Tibial nerve (tissue), 4 donors: ENCODE results near the gene ALG12. TPM values are rescaled to one million over a fixed set of nuclear protein-coding genes. Genes with fewer than 3 reads are reported as not detected.
A peak's percentile ranks its signal among the peaks of the same experiment; 100 is the strongest.

Experiments used
- DNase-seq, 2 donors: peaks; one replicate each; pipeline ENCODE4 v3.0.0-alpha.2; 2019; ENCODE audit warnings: low spot score in 2 of 2
- H3K27ac ChIP-seq, 4 donors: fragments of 200-600 bp; sonication (generic) in 3 of 4; one replicate each; pipeline ENCODE4 v1.5.1; 2017 to 2019; ENCODE audit warnings: mild to moderate bottlenecking in 1 of 4
- H3K27me3 ChIP-seq, 2 donors: fragments of 200-600 bp; sonication (generic) in 1 of 2; one replicate each; pipeline versions ENCODE4 v1.5.1 to v1.6.0; 2017 to 2019
- H3K36me3 ChIP-seq, 3 donors: fragments of 200-600 bp; sonication (generic); one replicate each; pipeline ENCODE4 v1.5.1; 2018 to 2019
- H3K4me1 ChIP-seq, 4 donors: fragments of 200-600 bp; sonication (generic) in 3 of 4; one replicate each; pipeline ENCODE4 v1.5.1; 2017 to 2019
- H3K4me3 ChIP-seq, 4 donors: fragments of 200-600 bp; sonication (generic) in 3 of 4; one replicate each; pipeline ENCODE4 v1.5.1; 2017 to 2019; ENCODE audit warnings: mild to moderate bottlenecking in 1 of 4, moderate library complexity in 1 of 4
- H3K9me3 ChIP-seq, 4 donors: fragments of 200-600 bp; sonication (generic) in 3 of 4; one replicate each; pipeline ENCODE4 v1.5.1; 2017 to 2019
- EP300 ChIP-seq, 2 donors: sonication (generic); formaldehyde crosslinking; IDR thresholded peaks; one replicate each; pipeline ENCODE4 v1.6.1; 2017; ENCODE audit warnings: antibody characterized with exemption in 2 of 2, mild to moderate bottlenecking in 1 of 2
- POLR2A ChIP-seq, 2 donors: fragments of 450-650 bp; IDR thresholded peaks; one replicate each; pipeline ENCODE4 v1.6.1; 2017; ENCODE audit warnings: antibody characterized with exemption in 2 of 2, mild to moderate bottlenecking in 2 of 2, moderate library complexity in 2 of 2
- WGBS, 2 donors: methylation state at CpG; one replicate each; pipeline ENCODE4 v1.1.5; 2018; 5-methylcytosine and 5-hydroxymethylcytosine counted together
- total RNA-seq, 4 donors: library from RNA; depleted of rRNA; stranded (reverse); fragments of >200 nt; gene quantifications; one replicate each; pipeline ENCODE4 v1.1.0, GENCODE V29; 2016
- TF ChIP-seq, protein P1 (sequence below), 5 experiments: fragments of 200-600 bp in 3 of 5; fragments of 450-650 bp in 2 of 5; sonication (generic) in 3 of 5; IDR thresholded peaks; one replicate each; pipeline ENCODE4 v1.5.1; 2016 to 2019; ENCODE audit warnings: antibody characterized with exemption in 5 of 5, mild to moderate bottlenecking in 3 of 5, moderate library complexity in 2 of 5

Gene ALG12
- total RNA-seq, 4 donors from 2014 or later, result 9.0 to 17.4 (median 14.5) TPM

GRCh38 chr22:49856766-49857618, 61.2 kb downstream of the ALG12 start:
- no peak overlapping the region for H3K4me3 ChIP-seq
- WGBS, 2 donors, result 85 to 92% methylated on average over 27 to 28 of the region's 31 CpGs
- no peak for DNase-seq

DNA sequence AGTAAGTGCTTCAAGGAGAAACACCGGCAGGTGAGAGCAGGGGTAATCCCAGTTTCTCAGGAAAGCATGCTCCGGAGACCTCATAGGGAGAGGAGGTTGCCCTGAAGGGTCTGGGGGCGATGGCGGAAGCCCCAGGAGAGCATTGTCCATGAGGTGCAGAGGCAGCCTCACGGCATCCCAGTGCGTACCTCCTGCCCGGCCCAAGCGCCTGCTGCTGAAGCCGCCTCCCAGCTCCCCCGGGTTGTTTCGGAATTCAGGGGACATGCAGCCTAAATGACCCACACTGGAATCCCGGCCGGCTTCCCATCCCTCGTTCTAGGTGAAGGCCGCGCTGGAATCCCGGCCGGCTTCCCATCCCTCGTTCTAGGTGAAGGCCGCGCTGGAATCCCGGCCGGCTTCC, 61.9 kb downstream of the ALG12 start:
- Histone ChIP-seq H3K4me3 (no peak overlapping the region), H3K27me3 (no peaks in the 10 kb centered on the region)
- WGBS, 2 donors, result 83 to 90% methylated on average over 8 to 22 of the region's 23 CpGs

More at GRCh38 chr22:49856766-49857618, 61.2 kb downstream of the ALG12 start:
- peaks cover 0 to 29% (median 11%) of the 10 kb centered on the region in 4 donors for H3K4me1 ChIP-seq
- H3K27me3 ChIP-seq, result no peaks in the 10 kb centered on the region
- H3K9me3 ChIP-seq, result no peaks in the 10 kb centered on the region
- no peak overlapping the region for H3K27ac ChIP-seq
- TF ChIP-seq EP300 (IDR thresholded peaks at IDR 0.05) (no peak), POLR2A (IDR thresholded peaks at IDR 0.05) (no peak)
- TF ChIP-seq, protein P1, sequence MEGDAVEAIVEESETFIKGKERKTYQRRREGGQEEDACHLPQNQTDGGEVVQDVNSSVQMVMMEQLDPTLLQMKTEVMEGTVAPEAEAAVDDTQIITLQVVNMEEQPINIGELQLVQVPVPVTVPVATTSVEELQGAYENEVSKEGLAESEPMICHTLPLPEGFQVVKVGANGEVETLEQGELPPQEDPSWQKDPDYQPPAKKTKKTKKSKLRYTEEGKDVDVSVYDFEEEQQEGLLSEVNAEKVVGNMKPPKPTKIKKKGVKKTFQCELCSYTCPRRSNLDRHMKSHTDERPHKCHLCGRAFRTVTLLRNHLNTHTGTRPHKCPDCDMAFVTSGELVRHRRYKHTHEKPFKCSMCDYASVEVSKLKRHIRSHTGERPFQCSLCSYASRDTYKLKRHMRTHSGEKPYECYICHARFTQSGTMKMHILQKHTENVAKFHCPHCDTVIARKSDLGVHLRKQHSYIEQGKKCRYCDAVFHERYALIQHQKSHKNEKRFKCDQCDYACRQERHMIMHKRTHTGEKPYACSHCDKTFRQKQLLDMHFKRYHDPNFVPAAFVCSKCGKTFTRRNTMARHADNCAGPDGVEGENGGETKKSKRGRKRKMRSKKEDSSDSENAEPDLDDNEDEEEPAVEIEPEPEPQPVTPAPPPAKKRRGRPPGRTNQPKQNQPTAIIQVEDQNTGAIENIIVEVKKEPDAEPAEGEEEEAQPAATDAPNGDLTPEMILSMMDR (IDR thresholded peaks at IDR 0.05), result no peak
- H3K36me3 ChIP-seq, result peaks cover 0 to 8% (median 0%) of the 10 kb centered on the region in 3 donors

GRCh38 chr22:49855251-49855911, 62.9 kb downstream of the ALG12 start:
- peaks cover 0 to 7% of the 10 kb centered on the region in 2 donors for H3K27me3 ChIP-seq
- WGBS, 2 donors, result 40 to 43% methylated on average over 9 of the region's 9 CpGs
- peaks cover 0 to 8% (median 0%) of the 10 kb centered on the region in 3 donors for H3K36me3 ChIP-seq
- peak overlapping the region in 2 of 4 donors; percentile 64 to 81 for H3K4me3 ChIP-seq
- H3K4me1 ChIP-seq, result peaks cover 0 to 29% (median 11%) of the 10 kb centered on the region in 4 donors
- no peak for DNase-seq
- H3K9me3 ChIP-seq, result no peaks in the 10 kb centered on the region
- peak overlapping the region in 1 of 4 donors; percentile 76 for H3K27ac ChIP-seq
- TF ChIP-seq POLR2A (IDR thresholded peaks at IDR 0.05), result no peak
- TF ChIP-seq, protein P1 (IDR thresholded peaks at IDR 0.05), result no peak
- no peak for TF ChIP-seq EP300 (IDR thresholded peaks at IDR 0.05)

More for the DNA sequence above, 61.9 kb downstream of the ALG12 start:
- TF ChIP-seq EP300 (IDR thresholded peaks at IDR 0.05), result no peak
- TF ChIP-seq, protein P1 (IDR thresholded peaks at IDR 0.05), result no peak
- no peak for TF ChIP-seq POLR2A (IDR thresholded peaks at IDR 0.05)
- H3K4me1 ChIP-seq, result peaks cover 0 to 29% (median 11%) of the 10 kb centered on the region in 4 donors
- H3K9me3 ChIP-seq, result no peaks in the 10 kb centered on the region
- peaks cover 0 to 8% (median 0%) of the 10 kb centered on the region in 3 donors for H3K36me3 ChIP-seq
- no peak overlapping the region for H3K27ac ChIP-seq
- no peak for DNase-seq

- WGBS, 2 donors, result 0 to 1% methylated on average over 23 to 26 of the region's 101 CpGs
- Histone ChIP-seq H3K27me3 (peaks cover 3 to 18% of the 10 kb centered on the region in 2 donors), H3K4me1 (peaks cover 0 to 37% (median 17%) of the 10 kb centered on the region in 4 donors), H3K9me3 (no peaks in the 10 kb centered on the region), H3K27ac (peak overlapping the region in 3 of 4 donors; percentile 70 to 87 (median 76)), H3K36me3 (peaks cover 0 to 8% (median 0%) of the 10 kb centered on the region in 3 donors), H3K4me3 (peak overlapping the region; percentile 50 to 81 (median 62))
- no peak for TF ChIP-seq EP300 (IDR thresholded peaks at IDR 0.05)
- TF ChIP-seq POLR2A (IDR thresholded peaks at IDR 0.05), result no peak
- TF ChIP-seq, protein P1 (IDR thresholded peaks at IDR 0.05), result no peak
- DNase-seq, result no peak
These were observed 64.0 kb downstream of the ALG12 start for GRCh38 chr22:49853981-49854831.
